Measurements from ENCODE around the gene MAST1.

The MAST1 gene

DNA sequence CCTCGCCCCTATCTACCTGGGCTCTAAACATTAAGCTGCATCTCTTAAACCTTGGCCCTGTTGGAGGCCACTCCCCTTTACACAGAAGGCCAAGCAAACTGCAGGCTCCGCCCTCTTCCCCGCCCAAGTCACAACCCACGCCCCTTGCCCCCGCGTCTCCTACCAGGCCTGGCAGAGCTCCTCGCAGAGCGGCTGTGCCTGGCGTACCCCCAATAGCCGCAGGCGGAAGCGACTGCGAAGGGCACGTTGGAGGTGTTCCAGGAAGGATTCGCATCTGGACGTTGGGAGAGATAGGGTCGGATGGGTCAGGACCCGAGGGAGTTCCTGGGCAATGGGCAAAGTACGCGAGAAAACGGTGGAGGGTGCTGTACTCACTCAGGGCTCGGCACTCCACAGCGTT lies 9.8 kb upstream of the MAST1 start:
- Histone ChIP-seq H3K9ac (ENCODE audit: low read length in 2 of 2) (no peak overlapping the region), H3K4me3 (ENCODE audit: low read length in 2 of 2) (no peak overlapping the region), H3K27me3 (ENCODE audit: control insufficient read depth in 1 of 2, insufficient read depth in 2 of 2, low read length in 2 of 2) (peaks cover 68 to 69% of the 10 kb centered on the region in 2 donors), H3K36me3 (ENCODE audit: control insufficient read depth in 2 of 2, insufficient read depth in 2 of 2, low read length in 2 of 2) (no peaks in the 10 kb centered on the region), H3K9me3 (ENCODE audit: control insufficient read depth in 2 of 2, low read length in 2 of 2) (no peaks in the 10 kb centered on the region), H3K27ac (ENCODE audit: low read length) (no peak overlapping the region), H3K4me1 (ENCODE audit: control insufficient read depth, insufficient read depth, low read length) (peaks cover 8% of the 10 kb centered on the region)

DNA sequence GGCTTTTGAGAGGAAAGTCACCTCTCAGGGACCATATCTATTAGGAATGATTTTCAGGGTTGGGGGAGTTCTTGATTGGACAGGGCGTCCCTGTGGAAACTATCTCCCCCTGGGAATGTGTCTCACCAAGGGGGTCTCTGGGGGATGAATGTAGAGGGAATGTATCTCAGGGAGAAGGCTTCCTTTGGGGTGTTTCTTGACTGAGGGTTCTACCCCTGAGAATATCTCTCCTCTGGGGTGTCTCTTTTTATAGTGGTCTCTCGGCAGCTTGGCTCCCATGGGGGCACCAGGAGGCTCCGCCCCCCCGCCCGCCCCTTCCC lies 4.9 kb upstream of the MAST1 start:
- H3K27me3 ChIP-seq (ENCODE audit: control insufficient read depth in 1 of 2, insufficient read depth in 2 of 2, low read length in 2 of 2): peaks cover 80 to 90% of the 10 kb centered on the region in 2 donors
- H3K27ac ChIP-seq (ENCODE audit: low read length): no peak overlapping the region
- H3K9me3 ChIP-seq (ENCODE audit: control insufficient read depth in 2 of 2, low read length in 2 of 2): no peaks in the 10 kb centered on the region
- H3K4me1 ChIP-seq (ENCODE audit: control insufficient read depth, insufficient read depth, low read length): peaks cover 19% of the 10 kb centered on the region
- H3K4me3 ChIP-seq (ENCODE audit: low read length in 2 of 2): peak overlapping the region in 1 of 2 donors; percentile 8
- no peak overlapping the region for H3K9ac ChIP-seq (ENCODE audit: low read length in 2 of 2)
- H3K36me3 ChIP-seq (ENCODE audit: control insufficient read depth in 2 of 2, insufficient read depth in 2 of 2, low read length in 2 of 2): no peaks in the 10 kb centered on the region

DNA sequence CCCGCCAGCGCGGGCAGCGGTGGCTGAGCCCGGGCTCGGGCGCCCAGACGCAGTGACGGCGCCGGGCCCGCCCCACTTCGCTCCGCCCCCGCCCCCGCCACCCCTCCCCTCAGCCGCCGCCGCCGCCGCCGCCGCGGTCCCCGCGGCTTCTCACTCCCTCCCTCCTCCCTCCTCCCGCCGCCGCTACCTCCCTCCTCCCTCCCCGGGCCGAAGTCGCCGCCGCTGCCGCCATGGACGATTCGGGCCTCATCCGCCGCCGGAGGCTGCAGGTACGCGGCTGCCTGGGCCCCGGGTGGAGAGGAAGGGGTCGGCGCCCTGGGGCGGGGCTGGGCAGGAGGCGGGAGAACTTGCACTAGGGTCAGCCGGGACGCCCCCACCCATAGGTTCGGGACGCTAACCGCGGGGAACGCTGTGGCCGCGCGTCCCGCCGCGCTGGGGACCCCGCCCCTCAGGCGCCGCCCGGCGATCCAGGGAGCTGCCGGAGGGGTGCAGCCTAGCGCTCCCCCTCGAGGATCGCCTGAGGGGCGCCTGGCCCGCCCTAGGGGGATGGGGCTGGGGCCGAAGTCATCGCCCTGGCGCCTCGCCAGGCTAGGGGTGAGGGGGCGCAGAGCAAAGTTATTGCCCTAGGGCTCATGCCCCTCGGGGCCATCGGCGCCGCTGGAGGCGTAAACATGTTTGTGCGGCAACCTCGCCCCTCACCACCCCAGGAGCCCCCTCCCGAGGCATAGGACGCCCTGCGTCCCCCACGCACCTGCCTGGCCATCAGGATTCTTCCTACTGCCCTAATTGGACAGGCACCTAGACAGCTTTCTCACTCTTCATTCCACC lies 4.4 kb upstream of the MAST1 start:
- H3K9me3 ChIP-seq (ENCODE audit: control insufficient read depth in 2 of 2, low read length in 2 of 2): no peaks in the 10 kb centered on the region
- H3K27me3 ChIP-seq (ENCODE audit: control insufficient read depth in 1 of 2, insufficient read depth in 2 of 2, low read length in 2 of 2): peaks cover 76 to 90% of the 10 kb centered on the region in 2 donors
- peaks cover 19% of the 10 kb centered on the region for H3K4me1 ChIP-seq (ENCODE audit: control insufficient read depth, insufficient read depth, low read length)
- no peak overlapping the region for H3K27ac ChIP-seq (ENCODE audit: low read length)
- peak overlapping the region in 1 of 2 donors; percentile 44 for H3K4me3 ChIP-seq (ENCODE audit: low read length in 2 of 2)
- H3K36me3 ChIP-seq (ENCODE audit: control insufficient read depth in 2 of 2, insufficient read depth in 2 of 2, low read length in 2 of 2): no peaks in the 10 kb centered on the region
- no peak overlapping the region for H3K9ac ChIP-seq (ENCODE audit: low read length in 2 of 2)

DNA sequence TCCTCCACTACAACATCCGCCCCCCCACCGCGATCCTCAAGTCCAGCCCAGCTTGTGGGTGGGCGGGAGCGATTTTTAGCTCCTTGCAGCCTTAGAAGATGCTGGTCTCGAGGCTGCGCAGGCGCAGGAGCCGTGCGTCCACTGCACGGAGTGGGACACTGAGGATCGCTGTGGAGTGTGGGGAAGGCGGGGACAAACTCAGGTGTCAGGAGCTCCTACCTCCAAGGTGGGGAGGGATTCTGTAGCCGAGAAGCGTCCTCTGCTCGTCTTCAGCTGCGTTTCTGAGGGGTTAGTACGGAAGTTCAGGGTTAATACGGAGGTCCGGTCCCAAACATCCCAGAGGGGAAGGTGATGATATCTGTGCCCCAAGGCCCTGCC lies 3.8 kb upstream of the MAST1 start, which contains the start of gene RTBDN:
Gene RTBDN, minus strand, starts transcription at position 14 of the 378 bp plus-strand sequence. CDS start 4,600 bp downstream, outside the sequence.
- Histone ChIP-seq H3K4me3 (ENCODE audit: low read length in 2 of 2) (peak within 1 kb of the TSS in 1 of 2 donors; percentile 44), H3K27me3 (ENCODE audit: control insufficient read depth in 1 of 2, insufficient read depth in 2 of 2, low read length in 2 of 2) (peaks cover 80 to 92% of the 10 kb centered on the region in 2 donors), H3K9me3 (ENCODE audit: control insufficient read depth in 2 of 2, low read length in 2 of 2) (no peaks in the 10 kb centered on the region), H3K27ac (ENCODE audit: low read length) (no peak within 1 kb of the TSS), H3K4me1 (ENCODE audit: control insufficient read depth, insufficient read depth, low read length) (peaks cover 19% of the 10 kb centered on the region), H3K9ac (ENCODE audit: low read length in 2 of 2) (no peak within 1 kb of the TSS), H3K36me3 (ENCODE audit: control insufficient read depth in 2 of 2, insufficient read depth in 2 of 2, low read length in 2 of 2) (no peaks in the 10 kb centered on the region)

DNA sequence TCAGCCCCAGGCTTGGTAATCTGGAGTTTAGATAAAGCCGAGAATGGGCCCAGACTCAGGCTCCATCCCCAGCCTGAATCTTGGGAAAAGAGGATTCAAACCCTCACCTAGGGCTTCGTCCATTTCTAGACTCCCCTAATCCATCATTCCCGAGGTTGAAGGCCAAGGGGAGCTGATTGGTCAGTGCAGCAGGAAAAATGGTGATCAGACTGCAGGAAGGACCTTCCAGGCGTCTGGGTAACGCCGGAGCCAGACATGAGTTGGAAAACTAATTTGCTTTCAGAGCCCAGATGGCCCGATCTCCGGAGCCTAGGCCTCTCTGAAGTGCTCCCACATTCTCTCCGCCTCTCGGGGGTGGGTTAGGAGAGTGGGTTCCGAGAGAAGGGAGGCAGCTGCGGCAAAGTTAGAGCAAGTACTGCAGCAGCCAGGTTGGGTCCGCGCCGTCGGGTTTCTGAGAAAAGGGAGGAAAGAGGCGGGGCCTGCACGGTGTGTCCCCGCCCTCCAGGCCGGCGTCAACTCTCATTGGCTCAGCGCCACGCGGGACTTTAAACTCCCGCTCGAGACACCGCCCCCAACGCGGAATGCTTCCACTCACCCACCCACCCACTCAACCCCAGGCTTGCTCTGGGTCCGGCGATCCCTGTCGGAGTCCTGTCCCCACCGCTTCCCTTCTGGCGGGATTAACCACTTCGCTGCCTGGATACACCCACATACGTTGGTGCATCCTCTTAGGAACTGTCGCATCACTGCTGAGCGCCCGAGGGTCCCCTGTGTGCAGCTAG lies 3.1 kb upstream of the MAST1 start:
- no peak overlapping the region for H3K9ac ChIP-seq (ENCODE audit: low read length in 2 of 2)
- H3K4me3 ChIP-seq (ENCODE audit: low read length in 2 of 2): no peak overlapping the region
- H3K27ac ChIP-seq (ENCODE audit: low read length): no peak overlapping the region
- H3K36me3 ChIP-seq (ENCODE audit: control insufficient read depth in 2 of 2, insufficient read depth in 2 of 2, low read length in 2 of 2): no peaks in the 10 kb centered on the region
- H3K9me3 ChIP-seq (ENCODE audit: control insufficient read depth in 2 of 2, low read length in 2 of 2): no peaks in the 10 kb centered on the region
- H3K27me3 ChIP-seq (ENCODE audit: control insufficient read depth in 1 of 2, insufficient read depth in 2 of 2, low read length in 2 of 2): peaks cover 79 to 91% of the 10 kb centered on the region in 2 donors
- peaks cover 19% of the 10 kb centered on the region for H3K4me1 ChIP-seq (ENCODE audit: control insufficient read depth, insufficient read depth, low read length)

DNA sequence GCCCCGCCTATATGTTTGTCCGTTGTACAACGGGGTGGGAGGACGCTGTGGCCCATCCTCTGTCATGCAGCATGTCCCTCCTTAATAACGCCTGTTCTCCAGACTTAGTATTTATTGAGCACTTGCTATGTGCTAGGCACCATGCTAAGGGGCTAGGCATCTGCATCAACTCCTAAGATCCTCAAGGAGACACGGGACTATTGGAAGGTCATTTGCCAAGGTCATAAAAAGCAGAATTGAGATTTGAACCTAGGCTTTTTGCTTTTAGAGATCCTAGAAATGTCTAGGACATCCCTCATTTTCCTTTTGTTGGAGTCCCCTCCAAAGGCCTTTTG lies 1.8 kb upstream of the MAST1 start:
- peaks cover 79 to 92% of the 10 kb centered on the region in 2 donors for H3K27me3 ChIP-seq (ENCODE audit: control insufficient read depth in 1 of 2, insufficient read depth in 2 of 2, low read length in 2 of 2)
- no peak overlapping the region for H3K9ac ChIP-seq (ENCODE audit: low read length in 2 of 2)
- H3K4me1 ChIP-seq (ENCODE audit: control insufficient read depth, insufficient read depth, low read length): peaks cover 25% of the 10 kb centered on the region
- no peaks in the 10 kb centered on the region for H3K36me3 ChIP-seq (ENCODE audit: control insufficient read depth in 2 of 2, insufficient read depth in 2 of 2, low read length in 2 of 2)
- H3K27ac ChIP-seq (ENCODE audit: low read length): no peak overlapping the region
- H3K9me3 ChIP-seq (ENCODE audit: control insufficient read depth in 2 of 2, low read length in 2 of 2): no peaks in the 10 kb centered on the region
- no peak overlapping the region for H3K4me3 ChIP-seq (ENCODE audit: low read length in 2 of 2)

DNA sequence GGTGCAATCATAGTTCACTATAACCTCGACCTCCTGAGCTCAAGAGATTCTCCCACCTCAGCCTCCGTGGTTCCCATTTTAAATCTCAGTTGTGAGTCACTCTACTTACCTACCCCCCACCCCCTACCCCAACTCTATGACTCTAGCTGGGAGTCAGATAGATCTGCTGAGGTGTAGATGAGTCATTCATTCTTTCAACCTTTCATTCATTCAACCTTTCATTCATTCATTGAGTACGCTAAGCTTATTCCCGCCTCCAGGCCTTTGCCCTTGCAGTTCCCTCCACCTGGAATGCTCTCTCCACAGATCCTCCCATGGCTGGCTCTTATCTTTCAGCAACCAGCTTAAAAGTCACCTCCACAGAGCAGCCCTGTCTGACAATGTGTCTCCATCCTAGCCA lies 1.1 kb upstream of the MAST1 start:
- Histone ChIP-seq H3K9ac (ENCODE audit: low read length in 2 of 2) (no peak overlapping the region), H3K27ac (ENCODE audit: low read length) (no peak overlapping the region), H3K9me3 (ENCODE audit: control insufficient read depth in 2 of 2, low read length in 2 of 2) (no peaks in the 10 kb centered on the region), H3K36me3 (ENCODE audit: control insufficient read depth in 2 of 2, insufficient read depth in 2 of 2, low read length in 2 of 2) (no peaks in the 10 kb centered on the region), H3K27me3 (ENCODE audit: control insufficient read depth in 1 of 2, insufficient read depth in 2 of 2, low read length in 2 of 2) (peaks cover 78 to 91% of the 10 kb centered on the region in 2 donors), H3K4me1 (ENCODE audit: control insufficient read depth, insufficient read depth, low read length) (peaks cover 25% of the 10 kb centered on the region), H3K4me3 (ENCODE audit: low read length in 2 of 2) (no peak overlapping the region)

DNA sequence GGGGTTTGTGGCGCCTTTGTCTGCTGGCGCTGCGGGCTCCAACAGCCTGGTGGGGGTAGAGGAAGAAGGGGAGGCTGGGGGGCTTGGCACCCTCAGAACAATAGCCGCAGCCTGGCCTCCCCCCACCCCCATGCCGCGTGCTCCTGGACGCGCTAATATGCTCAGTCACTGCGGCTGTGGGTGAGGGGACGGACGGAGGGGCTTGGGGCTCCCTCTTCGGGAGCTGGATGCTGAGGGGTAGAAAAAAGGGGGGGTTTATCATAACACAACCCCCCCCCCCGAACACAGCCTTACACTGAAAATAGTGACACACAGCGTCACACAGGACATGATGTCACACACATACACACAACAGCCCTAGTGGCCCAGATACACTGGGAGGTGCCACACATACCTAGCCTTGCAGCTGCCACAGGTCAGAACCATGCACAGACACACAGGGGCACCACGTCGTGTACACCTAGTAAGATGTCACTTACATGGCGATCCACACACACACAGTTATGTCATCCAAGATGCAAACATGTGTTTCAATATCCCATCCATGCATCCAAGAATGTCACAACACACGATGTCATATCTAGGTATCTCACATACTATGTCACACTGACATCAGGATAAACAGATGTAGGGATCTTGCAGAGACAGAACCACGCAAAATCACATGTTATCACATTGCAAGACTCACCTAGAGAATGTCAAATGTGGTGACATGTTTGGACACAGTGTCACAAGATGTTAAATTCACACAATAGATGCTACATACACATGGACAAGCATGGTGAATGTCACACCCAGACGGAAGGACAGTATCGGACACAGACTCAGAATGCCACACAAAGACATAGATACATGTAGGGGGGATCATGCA lies 806 bp downstream of the MAST1 start:
- Histone ChIP-seq H3K27me3 (ENCODE audit: control insufficient read depth in 1 of 2, insufficient read depth in 2 of 2, low read length in 2 of 2) (peaks cover 81 to 89% of the 10 kb centered on the region in 2 donors), H3K4me3 (ENCODE audit: low read length in 2 of 2) (no peak overlapping the region), H3K27ac (ENCODE audit: low read length) (no peak overlapping the region), H3K9me3 (ENCODE audit: control insufficient read depth in 2 of 2, low read length in 2 of 2) (no peaks in the 10 kb centered on the region), H3K4me1 (ENCODE audit: control insufficient read depth, insufficient read depth, low read length) (peaks cover 13% of the 10 kb centered on the region), H3K9ac (ENCODE audit: low read length in 2 of 2) (no peak overlapping the region), H3K36me3 (ENCODE audit: control insufficient read depth in 2 of 2, insufficient read depth in 2 of 2, low read length in 2 of 2) (no peaks in the 10 kb centered on the region)

DNA sequence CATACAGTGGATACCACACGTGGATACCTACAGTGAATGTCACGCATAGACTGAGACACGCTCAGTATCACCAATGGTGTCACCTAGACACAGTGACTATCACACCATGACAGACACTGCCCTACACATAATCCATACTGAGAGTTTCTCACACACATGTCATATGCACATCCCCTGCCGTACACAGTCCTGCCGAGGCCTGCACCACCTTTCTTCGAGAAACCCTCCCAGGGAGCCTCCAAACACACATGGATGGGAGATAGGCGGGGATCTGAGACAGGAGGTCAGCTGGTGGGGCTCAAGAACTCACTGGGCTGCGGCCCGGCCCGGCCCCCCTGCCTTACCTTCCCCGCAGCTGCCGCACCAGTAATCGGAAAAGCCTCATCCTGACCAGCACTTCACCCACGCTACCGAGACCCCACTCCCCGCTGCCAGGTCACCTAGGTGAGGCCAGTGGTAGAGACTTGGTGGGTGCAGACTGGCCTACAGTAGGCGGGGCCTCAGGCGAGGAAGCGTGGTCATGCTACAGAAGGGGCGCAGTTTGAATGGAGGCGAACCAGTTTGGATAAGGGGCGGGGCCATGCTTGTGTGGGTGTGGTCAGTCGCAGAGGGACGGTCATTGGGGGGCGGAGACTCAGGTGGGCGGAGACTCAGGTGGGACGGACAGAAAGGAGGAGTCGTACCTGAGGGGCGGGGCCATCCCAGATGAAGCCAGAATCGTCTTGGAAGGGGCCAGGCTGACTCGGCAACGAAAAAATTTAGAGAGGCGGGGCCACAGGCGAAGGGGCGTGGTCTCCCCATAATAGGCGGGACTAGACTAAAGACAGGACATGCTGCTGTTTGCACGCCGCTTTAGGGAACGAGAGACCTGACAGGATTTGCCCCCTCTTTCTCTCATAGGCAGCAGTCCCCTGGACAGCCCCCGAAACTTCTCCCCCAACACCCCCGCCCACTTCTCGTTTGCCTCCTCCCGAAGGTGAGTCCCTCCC lies 2.1 kb downstream of the MAST1 start:
- Histone ChIP-seq H3K4me1 (ENCODE audit: control insufficient read depth, insufficient read depth, low read length) (peaks cover 10% of the 10 kb centered on the region), H3K9me3 (ENCODE audit: control insufficient read depth in 2 of 2, low read length in 2 of 2) (no peaks in the 10 kb centered on the region), H3K27ac (ENCODE audit: low read length) (no peak overlapping the region), H3K9ac (ENCODE audit: low read length in 2 of 2) (no peak overlapping the region), H3K4me3 (ENCODE audit: low read length in 2 of 2) (no peak overlapping the region), H3K36me3 (ENCODE audit: control insufficient read depth in 2 of 2, insufficient read depth in 2 of 2, low read length in 2 of 2) (no peaks in the 10 kb centered on the region), H3K27me3 (ENCODE audit: control insufficient read depth in 1 of 2, insufficient read depth in 2 of 2, low read length in 2 of 2) (peaks cover 72 to 80% of the 10 kb centered on the region in 2 donors)
